ENCODE data around the gene LRRC9. TPM values are rescaled to one million over a fixed set of nuclear protein-coding genes. Genes with fewer than 3 reads are reported as not detected.

The LRRC9 gene
- polyA plus RNA-seq, 1 of the 3 experiments (the other 2 are of a cell fraction) = not detected

DNA sequence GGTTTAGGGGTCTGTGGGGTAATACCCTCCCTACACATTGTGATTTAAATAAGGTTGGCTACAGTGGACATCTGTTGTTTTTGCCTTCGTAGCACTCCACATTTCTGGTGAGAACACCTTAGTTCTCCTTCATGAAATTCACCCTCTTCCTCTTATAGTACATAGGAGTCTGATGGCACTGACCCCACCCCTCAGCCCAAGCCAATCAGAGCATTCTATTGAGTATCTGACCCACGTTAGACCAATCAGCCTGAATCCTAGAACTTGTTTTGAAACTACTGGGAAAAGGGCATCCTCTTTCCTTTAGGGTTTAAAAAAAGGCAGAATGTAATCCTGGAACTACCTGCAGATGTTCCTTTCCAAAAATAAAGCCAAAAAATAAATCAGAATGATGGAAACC lies 15.8 kb upstream of the LRRC9 start:
- ChIA-PET CTCF (interaction anchor here (0.7 to 1.6 kb wide), 5 partner anchors 13 to 272 kb away, joined by 3 to 7 read pairs (median 5); no protein-coding TSS in a partner anchor), POLR2A (no interaction called here)
- Histone ChIP-seq H3F3A (replicated peaks; ENCODE audit: insufficient read depth) (no peaks in the 10 kb centered on the region), H3K4me3 (ENCODE audit: low read depth in 2 of 2, low read length in 1 of 2) (no peak overlapping the region), H3K4me2 (no peak overlapping the region), H4K20me1 (ENCODE audit: insufficient read depth) (no peaks in the 10 kb centered on the region), H3K79me2 (ENCODE audit: insufficient read depth) (no peaks in the 10 kb centered on the region), H2AFZ (ENCODE audit: low read depth) (no peak overlapping the region), H3K27me3 (ENCODE audit: insufficient read depth) (no peaks in the 10 kb centered on the region), H3K27ac (ENCODE audit: low read depth in 2 of 2, low read length in 1 of 2) (no peak overlapping the region), H3K4me1 (ENCODE audit: control insufficient read depth in 1 of 2, insufficient read depth in 2 of 2, low read depth in 1 of 2, low read length in 1 of 2) (no peaks in the 10 kb centered on the region), H3K9ac (no peak overlapping the region), H3K9me3 (no peaks in the 10 kb centered on the region), H3K9me2 (no peaks in the 10 kb centered on the region), H3K36me3 (replicated peaks in 1 of 2; ENCODE audit: control insufficient read depth in 1 of 2, insufficient read depth in 2 of 2, low read length in 1 of 2) (no peaks in the 10 kb centered on the region)
- no peak for TF ChIP-seq FOXJ3 (CRISPR knock-in tag; IDR thresholded peaks at IDR 0.05)
- TF ChIP-seq GATA2 (CRISPR knock-in tag; IDR thresholded peaks at IDR 0.05) = no peak
- no peak for TF ChIP-seq TAF1 (IDR thresholded peaks at IDR 0.05; ENCODE audit: borderline replicate concordance, low read depth, low read length)
- no peak for TF ChIP-seq NFIC (IDR thresholded peaks at IDR 0.05; ENCODE audit: borderline replicate concordance)
- no peak for TF ChIP-seq CHD2 (IDR thresholded peaks at IDR 0.05; ENCODE audit: low read length, partially characterized antibody)
- no peak for TF ChIP-seq GABPA (IDR thresholded peaks at IDR 0.05; ENCODE audit: low read depth)
- no peak for TF ChIP-seq REST (IDR thresholded peaks at IDR 0.05; ENCODE audit: low read depth, low read length)
- WGBS (ENCODE audit: low lambda C conversion rate) = 14% methylated on average over 2 of the region's 2 CpGs
- no peak for DNase-seq

DNA sequence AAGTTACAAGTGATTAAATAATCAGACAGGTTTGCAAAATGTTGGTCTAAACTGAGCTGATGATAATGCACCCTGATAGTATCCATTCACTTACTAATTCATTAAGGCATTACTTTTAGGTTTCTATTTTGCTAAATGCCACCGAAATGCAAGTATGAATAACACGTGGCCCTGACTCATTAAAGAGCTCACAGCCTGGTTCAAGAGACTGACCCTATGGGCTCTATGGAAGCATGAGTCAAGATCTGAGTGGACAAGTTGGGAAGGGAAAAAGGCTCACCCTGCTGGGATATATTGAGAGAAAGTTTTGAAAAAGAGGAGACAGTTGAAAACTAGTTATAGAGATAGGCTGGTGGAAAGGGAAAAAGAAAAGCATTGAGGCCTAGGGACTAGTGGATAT lies 14.8 kb upstream of the LRRC9 start:
- WGBS (ENCODE audit: low lambda C conversion rate) = 6% methylated on average over 2 of the region's 2 CpGs
- TF ChIP-seq NRF1 (IDR thresholded peaks at IDR 0.05; ENCODE audit: low read depth, low read length) (no peak), GABPA (IDR thresholded peaks at IDR 0.05; ENCODE audit: low read depth) (no peak), GATA2 (CRISPR knock-in tag; IDR thresholded peaks at IDR 0.05) (no peak), RCOR1 (IDR thresholded peaks at IDR 0.05; ENCODE audit: low read length) (no peak)
- H3K4me1 ChIP-seq (ENCODE audit: control insufficient read depth in 1 of 2, insufficient read depth in 2 of 2, low read depth in 1 of 2, low read length in 1 of 2) = no peaks in the 10 kb centered on the region
- no peaks in the 10 kb centered on the region for H3K9me2 ChIP-seq
- no peak for DNase-seq
- ChIA-PET POLR2A (no interaction called here), CTCF (interaction anchor here (1.5 to 1.7 kb wide), 3 partner anchors 35 to 273 kb away, joined by 3 to 7 read pairs (median 6); partner anchors contain the start of gene RTN1)
- H3K9me3 ChIP-seq = no peaks in the 10 kb centered on the region
- H3K4me3 ChIP-seq (ENCODE audit: low read depth in 2 of 2, low read length in 1 of 2) = no peak overlapping the region
- H3K4me2 ChIP-seq = no peak overlapping the region
- no peaks in the 10 kb centered on the region for H3F3A ChIP-seq (replicated peaks; ENCODE audit: insufficient read depth)
- no peaks in the 10 kb centered on the region for H3K27me3 ChIP-seq (ENCODE audit: insufficient read depth)
- H4K20me1 ChIP-seq (ENCODE audit: insufficient read depth) = no peaks in the 10 kb centered on the region
- H3K27ac ChIP-seq (ENCODE audit: low read depth in 2 of 2, low read length in 1 of 2) = no peak overlapping the region
- no peaks in the 10 kb centered on the region for H3K36me3 ChIP-seq (replicated peaks in 1 of 2; ENCODE audit: control insufficient read depth in 1 of 2, insufficient read depth in 2 of 2, low read length in 1 of 2)
- no peak overlapping the region for H3K9ac ChIP-seq
- H3K79me2 ChIP-seq (ENCODE audit: insufficient read depth) = no peaks in the 10 kb centered on the region
- no peak overlapping the region for H2AFZ ChIP-seq (ENCODE audit: low read depth)

All from SK-N-SH (cell line).